GM19467 (cell line): ENCODE results near the gene MSANTD7.

Experiments used
- ATAC-seq: cut with Tn5 transposase; IDR thresholded peaks from one replicate; pipeline ENCODE4 v1.9.1; 2021; ENCODE audit warnings: mild to moderate bottlenecking, moderate library complexity; ENCODE audit not compliant: unreplicated experiment

The MSANTD7 gene

GRCh38 chr10:14879928-14880193 is 41.8 kb downstream of the MSANTD7 start:
- no peak for ATAC-seq

DNA sequence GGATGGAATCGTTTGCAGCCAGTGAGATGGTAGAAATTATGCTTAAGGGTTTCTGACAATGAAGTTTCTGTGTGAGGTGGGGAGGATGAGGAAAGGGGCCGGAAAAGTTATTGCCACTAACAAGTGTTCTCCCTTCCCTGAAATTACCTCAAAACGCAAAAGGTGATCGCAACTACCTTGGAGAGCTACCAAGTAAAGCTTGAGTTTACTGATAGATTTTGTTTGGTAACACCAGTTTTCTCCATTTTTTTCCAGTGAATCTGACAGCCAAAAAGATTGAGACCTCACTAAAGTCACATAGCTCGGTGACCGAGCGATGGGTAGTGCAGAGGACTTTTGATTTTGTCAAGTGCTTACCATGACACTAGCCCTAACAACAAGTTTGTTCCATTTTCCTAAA is 42.1 kb downstream of the MSANTD7 start:
- ATAC-seq, result no peak

DNA sequence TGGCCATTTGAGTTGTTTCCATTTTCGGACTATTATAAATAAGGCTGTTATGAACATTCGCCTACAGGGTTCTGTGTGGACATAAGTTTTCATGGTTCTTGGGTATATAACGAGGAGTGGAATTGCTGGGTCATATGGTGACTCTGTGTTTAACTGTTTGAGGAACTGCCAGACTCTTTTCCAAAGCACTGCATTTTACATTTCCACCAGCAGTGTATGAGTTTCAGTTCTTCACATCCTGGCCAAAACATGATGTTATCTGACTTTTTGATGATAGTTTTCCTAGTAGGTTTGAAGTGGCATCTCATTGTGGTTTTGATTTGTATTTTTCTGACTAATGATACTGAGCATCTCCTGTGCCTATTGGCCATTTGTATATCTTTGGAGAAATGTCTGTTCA is 46.0 kb downstream of the MSANTD7 start:
- ATAC-seq, result no peak
